Fibroblast of lung (primary cell): ENCODE results near the gene SDSL. TPM values are rescaled to one million over a fixed set of nuclear protein-coding genes. Genes with fewer than 3 reads are reported as not detected.

ENCODE experiments used
- DNase-seq, 2 donors: peaks; one replicate each; pipeline versions ENCODE4 v3.0.0 to v3.0.0-alpha.2; 2010; ENCODE audit warnings: low read depth in 2 of 2
- H2AFZ ChIP-seq: 2 replicates; pipeline ENCODE4 v1.5.1; 2012; ENCODE audit warnings: low read length, control low read depth, inconsistent platforms
- H3K27ac ChIP-seq: 2 replicates; pipeline ENCODE4 v1.5.1; 2011; ENCODE audit warnings: low read length, control low read depth; ENCODE audit not compliant: insufficient read depth
- H3K27me3 ChIP-seq: 2 replicates; pipeline ENCODE4 v1.5.1; 2011; ENCODE audit warnings: mild to moderate bottlenecking, low read length; ENCODE audit not compliant: control insufficient read depth, insufficient read depth
- H3K36me3 ChIP-seq: 2 replicates; pipeline ENCODE4 v1.5.1; 2011; ENCODE audit warnings: low read length; ENCODE audit not compliant: control insufficient read depth, insufficient read depth
- H3K4me1 ChIP-seq: 2 replicates; pipeline ENCODE4 v1.5.1; 2011; ENCODE audit warnings: low read length; ENCODE audit not compliant: control insufficient read depth, insufficient read depth; ENCODE audit errors: extremely low read depth
- H3K4me2 ChIP-seq: 2 replicates; pipeline ENCODE4 v1.5.1; 2011; ENCODE audit warnings: low read length, control low read depth; ENCODE audit not compliant: insufficient read depth; ENCODE audit errors: extremely low read depth
- H3K4me3 ChIP-seq, 4 experiments: fragments of 200-600 bp in 1 of 4; sonication (generic) in 1 of 4; replicated peaks in 1 of 4; 2 replicates each; pipeline ENCODE4 v1.5.1; 2011 to 2016; ENCODE audit warnings: low read length in 4 of 4, low read depth in 3 of 4, mild to moderate bottlenecking in 3 of 4, control low read depth in 2 of 4, inconsistent platforms in 1 of 4, mixed read lengths in 1 of 4; ENCODE audit not compliant: insufficient read depth in 1 of 4; ENCODE audit errors: control extremely low read depth in 1 of 4
- H3K79me2 ChIP-seq: 2 replicates; pipeline ENCODE4 v1.5.1; 2012; ENCODE audit warnings: mild to moderate bottlenecking, low read length, inconsistent platforms; ENCODE audit not compliant: control insufficient read depth, insufficient read depth
- H3K9ac ChIP-seq: 2 replicates; pipeline ENCODE4 v1.5.1; 2011; ENCODE audit warnings: mild to moderate bottlenecking, low read length, control low read depth; ENCODE audit not compliant: insufficient read depth
- H3K9me3 ChIP-seq: 2 replicates; pipeline ENCODE4 v1.5.1; 2012; ENCODE audit warnings: low read depth, low read length; ENCODE audit not compliant: control insufficient read depth, insufficient read depth
- H4K20me1 ChIP-seq: 2 replicates; pipeline ENCODE4 v1.5.1; 2011; ENCODE audit warnings: low read length; ENCODE audit not compliant: control insufficient read depth, insufficient read depth; ENCODE audit errors: extremely low read depth
- EZH2 ChIP-seq: IDR thresholded peaks from 2 replicates; pipeline ENCODE4 v1.5.1; 2012; ENCODE audit warnings: low read length, control low read depth, mild to moderate bottlenecking; ENCODE audit errors: missing control alignments
- polyA plus RNA-seq, 2 donors: library from polyadenylated mRNA; depleted of rRNA in 1 of 2; stranded (reverse) in 1 of 2; unstranded in 1 of 2; fragments of >200 nt; gene quantifications; 2 replicates each; pipeline ENCODE4 v1.2.1, GENCODE V29; 2011 to 2012; ENCODE audit warnings: missing spikeins in 1 of 2
- total RNA-seq: library from RNA; depleted of rRNA; stranded (reverse); fragments of >200 nt; gene quantifications from 2 replicates; pipeline ENCODE4 v1.2.1, GENCODE V29; 2014
- TF ChIP-seq, protein P1 (sequence below), 2 donors: IDR thresholded peaks in 1 of 2; conservative IDR thresholded peaks in 1 of 2; 1 replicate in 1 of 2; 2 replicates in 1 of 2; pipeline ENCODE4 v1.5.1; 2011 to 2012; ENCODE audit warnings: low read length in 2 of 2, control low read depth in 1 of 2, inconsistent platforms in 1 of 2, low read depth in 1 of 2, mild to moderate bottlenecking in 1 of 2

SDSL gene
- total and polyA plus RNA-seq, 2 donors (not counting 1 experiment from before 2014, with no cell fraction given), result 5.1 to 12.4 TPM

DNA sequence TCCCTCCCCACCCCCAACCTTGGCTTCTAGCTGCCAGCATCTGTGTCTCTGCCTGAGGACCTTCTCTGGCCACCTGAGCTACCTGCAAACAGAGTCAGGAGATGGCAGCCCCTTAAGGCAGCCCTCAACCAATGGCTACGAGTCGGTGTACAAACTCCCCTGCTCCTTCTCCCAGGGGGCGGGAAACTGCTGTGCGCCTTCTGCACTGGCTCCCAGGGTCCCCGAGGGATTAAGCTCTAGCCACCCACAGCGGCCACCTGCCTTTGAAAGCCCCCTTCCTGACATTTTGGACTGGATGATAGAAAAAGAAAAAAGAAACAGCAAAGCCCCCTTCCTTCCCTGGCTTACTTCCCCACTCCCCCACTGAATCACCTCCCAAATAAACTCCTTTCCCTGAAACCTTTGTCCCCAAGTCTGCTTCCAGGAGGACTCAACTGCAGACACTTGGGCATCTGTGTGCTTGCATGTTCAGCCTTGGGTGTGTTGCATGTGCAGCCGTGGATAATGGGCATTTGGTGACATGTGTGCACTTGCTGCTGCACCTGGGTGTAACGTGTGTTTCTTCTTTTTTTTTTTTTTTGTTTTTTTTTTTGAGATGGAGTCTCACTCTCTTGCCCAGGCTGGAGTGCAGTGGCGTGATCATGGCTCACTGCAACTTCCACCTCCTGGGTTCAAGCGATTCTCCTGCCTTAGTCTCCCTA lies 24.5 kb upstream of the SDSL start:
- H2AFZ ChIP-seq, result no peak overlapping the region
- TF ChIP-seq EZH2, result no peak
- TF ChIP-seq, protein P1, sequence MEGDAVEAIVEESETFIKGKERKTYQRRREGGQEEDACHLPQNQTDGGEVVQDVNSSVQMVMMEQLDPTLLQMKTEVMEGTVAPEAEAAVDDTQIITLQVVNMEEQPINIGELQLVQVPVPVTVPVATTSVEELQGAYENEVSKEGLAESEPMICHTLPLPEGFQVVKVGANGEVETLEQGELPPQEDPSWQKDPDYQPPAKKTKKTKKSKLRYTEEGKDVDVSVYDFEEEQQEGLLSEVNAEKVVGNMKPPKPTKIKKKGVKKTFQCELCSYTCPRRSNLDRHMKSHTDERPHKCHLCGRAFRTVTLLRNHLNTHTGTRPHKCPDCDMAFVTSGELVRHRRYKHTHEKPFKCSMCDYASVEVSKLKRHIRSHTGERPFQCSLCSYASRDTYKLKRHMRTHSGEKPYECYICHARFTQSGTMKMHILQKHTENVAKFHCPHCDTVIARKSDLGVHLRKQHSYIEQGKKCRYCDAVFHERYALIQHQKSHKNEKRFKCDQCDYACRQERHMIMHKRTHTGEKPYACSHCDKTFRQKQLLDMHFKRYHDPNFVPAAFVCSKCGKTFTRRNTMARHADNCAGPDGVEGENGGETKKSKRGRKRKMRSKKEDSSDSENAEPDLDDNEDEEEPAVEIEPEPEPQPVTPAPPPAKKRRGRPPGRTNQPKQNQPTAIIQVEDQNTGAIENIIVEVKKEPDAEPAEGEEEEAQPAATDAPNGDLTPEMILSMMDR (conservative IDR thresholded peaks at IDR 0.05 in 1 of 2, IDR thresholded peaks at IDR 0.05 in 1 of 2; ENCODE audit: low read depth in 1 of 2, low read length in 2 of 2), result no peak
- H3K9me3 ChIP-seq, result no peaks in the 10 kb centered on the region
- H3K79me2 ChIP-seq, result no peaks in the 10 kb centered on the region
- DNase-seq, result no peak
- H3K4me3 ChIP-seq, result no peak overlapping the region
- no peak overlapping the region for H3K4me2 ChIP-seq
- H3K4me1 ChIP-seq, result no peaks in the 10 kb centered on the region
- H4K20me1 ChIP-seq, result no peaks in the 10 kb centered on the region
- H3K27ac ChIP-seq, result no peak overlapping the region
- no peak overlapping the region for H3K9ac ChIP-seq
- no peaks in the 10 kb centered on the region for H3K36me3 ChIP-seq
- peaks cover 3% of the 10 kb centered on the region for H3K27me3 ChIP-seq

DNA sequence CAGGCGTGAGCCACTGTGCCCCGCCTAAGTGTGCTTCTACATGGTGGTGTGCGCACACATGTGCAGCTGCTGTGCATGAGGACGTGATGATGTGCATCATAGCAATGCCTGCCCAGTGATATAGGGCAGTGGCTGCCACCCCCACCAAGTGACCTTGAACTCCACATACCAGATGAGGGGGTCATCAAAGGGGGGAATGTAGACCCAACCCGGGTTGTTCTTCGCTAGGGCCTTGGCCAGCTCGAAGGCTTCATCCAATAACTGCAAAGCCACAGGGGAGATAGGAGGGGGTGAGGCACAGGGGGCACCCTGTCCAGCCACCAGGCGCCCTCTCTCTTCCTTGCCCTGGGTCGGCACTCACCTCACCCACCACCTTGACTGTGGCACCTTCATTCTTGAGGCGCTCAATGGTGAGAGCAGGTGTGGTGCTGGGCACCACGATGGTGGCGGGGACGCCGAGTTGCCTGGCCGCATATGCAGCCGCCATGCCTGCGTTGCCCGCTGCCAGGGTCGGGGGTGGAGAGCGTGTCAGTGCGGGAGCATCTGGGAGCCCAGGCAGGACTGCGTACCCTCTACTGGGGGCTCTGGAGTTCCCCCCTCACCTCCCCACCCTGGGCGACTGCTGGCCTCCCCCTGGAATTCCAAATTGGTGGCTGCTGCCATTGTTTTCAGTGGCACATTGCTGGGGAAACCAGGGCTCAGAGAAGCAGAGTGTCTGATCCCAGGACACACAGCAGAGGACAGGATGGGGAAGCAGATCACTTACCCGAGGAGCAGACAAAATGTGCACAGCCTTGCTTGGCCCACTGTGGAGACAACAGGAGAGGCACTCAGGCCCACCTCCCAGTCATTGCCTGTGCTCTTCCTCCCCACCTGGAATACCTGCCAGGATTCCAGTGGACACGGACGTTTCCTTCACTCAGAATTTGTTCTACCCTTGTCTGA lies 23.6 kb upstream of the SDSL start:
- Histone ChIP-seq H3K27ac (no peak overlapping the region), H3K9ac (no peak overlapping the region), H3K79me2 (no peaks in the 10 kb centered on the region), H3K9me3 (no peaks in the 10 kb centered on the region), H4K20me1 (no peaks in the 10 kb centered on the region), H3K4me2 (no peak overlapping the region), H3K36me3 (no peaks in the 10 kb centered on the region), H2AFZ (no peak overlapping the region), H3K4me1 (no peaks in the 10 kb centered on the region), H3K27me3 (peaks cover 3% of the 10 kb centered on the region), H3K4me3 (no peak overlapping the region)
- no peak for TF ChIP-seq EZH2
- TF ChIP-seq, protein P1 (conservative IDR thresholded peaks at IDR 0.05 in 1 of 2, IDR thresholded peaks at IDR 0.05 in 1 of 2; ENCODE audit: low read depth in 1 of 2, low read length in 2 of 2), result no peak
- DNase-seq, result no peak

DNA sequence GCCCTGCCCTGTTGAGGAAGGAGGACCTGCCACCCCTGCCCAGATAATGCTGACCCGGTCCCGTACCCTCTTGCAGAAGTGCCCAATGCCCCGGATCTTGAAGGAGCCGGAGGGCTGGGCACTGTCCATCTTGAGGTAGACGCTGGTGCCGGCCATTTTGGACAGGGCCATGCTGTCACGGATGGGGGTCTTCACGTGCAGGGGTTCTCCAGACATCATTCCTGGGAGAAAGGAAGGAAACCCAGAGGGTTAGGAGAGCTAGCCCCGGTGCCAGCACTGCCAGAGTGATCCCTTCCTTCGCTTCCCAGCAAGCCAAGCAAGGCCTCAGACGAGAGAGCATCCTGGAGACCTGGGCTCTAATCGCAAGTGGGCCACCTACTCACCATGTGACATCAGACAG lies 22.7 kb upstream of the SDSL start:
- H3K27ac ChIP-seq, result no peak overlapping the region
- H2AFZ ChIP-seq, result no peak overlapping the region
- H3K4me2 ChIP-seq, result no peak overlapping the region
- no peaks in the 10 kb centered on the region for H3K36me3 ChIP-seq
- no peaks in the 10 kb centered on the region for H3K4me1 ChIP-seq
- H3K27me3 ChIP-seq, result peaks cover 3% of the 10 kb centered on the region
- no peak for DNase-seq
- H4K20me1 ChIP-seq, result no peaks in the 10 kb centered on the region
- no peaks in the 10 kb centered on the region for H3K79me2 ChIP-seq
- no peaks in the 10 kb centered on the region for H3K9me3 ChIP-seq
- TF ChIP-seq EZH2, result no peak
- TF ChIP-seq, protein P1 (conservative IDR thresholded peaks at IDR 0.05 in 1 of 2, IDR thresholded peaks at IDR 0.05 in 1 of 2; ENCODE audit: low read depth in 1 of 2, low read length in 2 of 2), result no peak
- H3K9ac ChIP-seq, result no peak overlapping the region
- no peak overlapping the region for H3K4me3 ChIP-seq
